HepG2 (cell line): ENCODE results near the gene GPS2. TPM values are rescaled to one million over a fixed set of nuclear protein-coding genes. Genes with fewer than 3 reads are reported as not detected.

Experiments
- EED ChIP-seq: sonication (generic); formaldehyde crosslinking; IDR thresholded peaks from 2 replicates; pipeline ENCODE4 v1.5.0; 2020; ENCODE audit warnings: mild to moderate bottlenecking, missing genetic modification reagents
- PHF5A ChIP-seq: IDR thresholded peaks from one replicate; pipeline ENCODE4 v1.6.1; 2018; ENCODE audit warnings: low read depth, missing genetic modification reagents; ENCODE audit not compliant: unreplicated experiment
- POLR2AphosphoS5 ChIP-seq: IDR thresholded peaks from 2 replicates; pipeline ENCODE4 v1.6.1; 2012; ENCODE audit warnings: low read depth, low read length
- RAD51 ChIP-seq: fragments of 450-650 bp; IDR thresholded peaks from 2 replicates; pipeline ENCODE4 v1.6.1; 2016; ENCODE audit warnings: borderline replicate concordance
- SALL2 ChIP-seq: sonication (generic); formaldehyde crosslinking; IDR thresholded peaks from 2 replicates; pipeline ENCODE4 v1.8.1; 2023; ENCODE audit warnings: mild to moderate bottlenecking, missing genetic modification reagents, inconsistent platforms
- SIN3B ChIP-seq: fragments of 150-350 bp; IDR thresholded peaks from 2 replicates; pipeline ENCODE4 v1.6.1; 2014; ENCODE audit warnings: low read length
- ZBTB8A ChIP-seq: sonication (generic); formaldehyde crosslinking; IDR thresholded peaks from 2 replicates; pipeline ENCODE4 v1.4.0; 2020; ENCODE audit warnings: mild to moderate bottlenecking, low read depth, missing genetic modification reagents, borderline replicate concordance
- ZNF253 ChIP-seq: sonication (generic); formaldehyde crosslinking; IDR thresholded peaks from 2 replicates; pipeline ENCODE4 v1.8.0; 2022; ENCODE audit warnings: mild to moderate bottlenecking, missing genetic modification reagents, borderline replicate concordance
- ZNF264 ChIP-seq: sonication (generic); formaldehyde crosslinking; IDR thresholded peaks from 2 replicates; pipeline ENCODE4 v1.4.0; 2020; ENCODE audit warnings: missing genetic modification reagents
- ZNF335 ChIP-seq: sonication (generic); formaldehyde crosslinking; IDR thresholded peaks from 2 replicates; pipeline ENCODE4 v1.4.0; 2020; ENCODE audit warnings: missing genetic modification reagents
- ZNF687 ChIP-seq: sonication (generic); formaldehyde crosslinking; IDR thresholded peaks from 2 replicates; pipeline ENCODE4 v1.5.1; 2020; ENCODE audit warnings: mild to moderate bottlenecking, missing genetic modification reagents, moderate library complexity
- ZNF773 ChIP-seq: sonication (generic); formaldehyde crosslinking; IDR thresholded peaks from 2 replicates; pipeline ENCODE4 v1.4.0; 2020; ENCODE audit warnings: missing genetic modification reagents, borderline replicate concordance
- ZNF839 ChIP-seq: sonication (generic); formaldehyde crosslinking; IDR thresholded peaks from 2 replicates; pipeline ENCODE4 v1.4.0; 2020; ENCODE audit warnings: missing genetic modification reagents, mild to moderate bottlenecking, borderline replicate concordance
- polyA plus RNA-seq, 8 experiments: library from polyadenylated mRNA; depleted of rRNA in 3 of 8; stranded (reverse) in 7 of 8; unstranded in 1 of 8; fragments of >200 nt; fragmentation: Illumina TruSeq in 4 of 8; extraction: Trizol in 4 of 8; gene quantifications; 2 replicates each; pipeline versions ENCODE4 v1.2.1 to v1.2.3, GENCODE V29; 2011 to 2016; ENCODE audit warnings: low read depth in 4 of 8, missing spikeins in 1 of 8, mixed read lengths in 1 of 8; ENCODE audit not compliant: insufficient read depth in 1 of 8
- total RNA-seq, 5 experiments: library from RNA; depleted of rRNA; stranded (reverse); fragments of >200 nt; fragmentation: Illumina TruSeq; extraction: Trizol; gene quantifications; 2 replicates each; pipeline ENCODE4 v1.2.3, GENCODE V29; 2016; ENCODE audit warnings: low read depth in 1 of 5
- TF ChIP-seq, protein P1 (sequence below): sonication (generic); formaldehyde crosslinking; IDR thresholded peaks from 2 replicates; pipeline ENCODE4 v1.8.1; 2023; ENCODE audit warnings: missing genetic modification reagents, inconsistent platforms, borderline replicate concordance
- TF ChIP-seq, protein P2 (sequence below): sonication (generic); formaldehyde crosslinking; IDR thresholded peaks from 2 replicates; pipeline ENCODE4 v1.4.0; 2020; ENCODE audit warnings: missing genetic modification reagents, borderline replicate concordance

The GPS2 gene
- total and polyA plus RNA-seq, 2 of the 13 experiments (the other 11 are each of a cell fraction or from before 2014, with no cell fraction given): 58.0 to 59.4 TPM

GRCh38 chr17:7314719-7315569 is at the start of gene GPS2 (continued):
- TF ChIP-seq SIN3B: peak; percentile 77; the same call in 1 of the 2 replicates
- no peak for TF ChIP-seq ZNF253 (CRISPR knock-in tag)
- TF ChIP-seq ZNF773 (CRISPR knock-in tag): no peak
- peak; percentile 93 for TF ChIP-seq ZNF687 (CRISPR knock-in tag)
- 0 out of 2 replicates have a peak, but pooled peaks have one; percentile 58 for TF ChIP-seq ZNF264
- TF ChIP-seq ZNF335 (CRISPR knock-in tag): peak; percentile 73; the same call in 1 of the 2 replicates
- no peak for TF ChIP-seq RAD51
- no peak for TF ChIP-seq EED
- peak; percentile 79 for TF ChIP-seq POLR2AphosphoS5
- TF ChIP-seq ZBTB8A (CRISPR knock-in tag): no peak
- peak; percentile 73 for TF ChIP-seq PHF5A (CRISPR knock-in tag)
- TF ChIP-seq SALL2: 0 out of 2 replicates have a peak, but pooled peaks have one; percentile 51
- TF ChIP-seq ZNF839 (CRISPR knock-in tag): no peak
- TF ChIP-seq, protein P1, sequence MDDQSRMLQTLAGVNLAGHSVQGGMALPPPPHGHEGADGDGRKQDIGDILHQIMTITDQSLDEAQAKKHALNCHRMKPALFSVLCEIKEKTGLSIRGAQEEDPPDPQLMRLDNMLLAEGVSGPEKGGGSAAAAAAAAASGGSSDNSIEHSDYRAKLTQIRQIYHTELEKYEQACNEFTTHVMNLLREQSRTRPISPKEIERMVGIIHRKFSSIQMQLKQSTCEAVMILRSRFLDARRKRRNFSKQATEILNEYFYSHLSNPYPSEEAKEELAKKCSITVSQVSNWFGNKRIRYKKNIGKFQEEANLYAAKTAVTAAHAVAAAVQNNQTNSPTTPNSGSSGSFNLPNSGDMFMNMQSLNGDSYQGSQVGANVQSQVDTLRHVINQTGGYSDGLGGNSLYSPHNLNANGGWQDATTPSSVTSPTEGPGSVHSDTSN (CRISPR knock-in tag): peak; percentile 61; the same call in 1 of the 2 replicates
- TF ChIP-seq, protein P2, sequence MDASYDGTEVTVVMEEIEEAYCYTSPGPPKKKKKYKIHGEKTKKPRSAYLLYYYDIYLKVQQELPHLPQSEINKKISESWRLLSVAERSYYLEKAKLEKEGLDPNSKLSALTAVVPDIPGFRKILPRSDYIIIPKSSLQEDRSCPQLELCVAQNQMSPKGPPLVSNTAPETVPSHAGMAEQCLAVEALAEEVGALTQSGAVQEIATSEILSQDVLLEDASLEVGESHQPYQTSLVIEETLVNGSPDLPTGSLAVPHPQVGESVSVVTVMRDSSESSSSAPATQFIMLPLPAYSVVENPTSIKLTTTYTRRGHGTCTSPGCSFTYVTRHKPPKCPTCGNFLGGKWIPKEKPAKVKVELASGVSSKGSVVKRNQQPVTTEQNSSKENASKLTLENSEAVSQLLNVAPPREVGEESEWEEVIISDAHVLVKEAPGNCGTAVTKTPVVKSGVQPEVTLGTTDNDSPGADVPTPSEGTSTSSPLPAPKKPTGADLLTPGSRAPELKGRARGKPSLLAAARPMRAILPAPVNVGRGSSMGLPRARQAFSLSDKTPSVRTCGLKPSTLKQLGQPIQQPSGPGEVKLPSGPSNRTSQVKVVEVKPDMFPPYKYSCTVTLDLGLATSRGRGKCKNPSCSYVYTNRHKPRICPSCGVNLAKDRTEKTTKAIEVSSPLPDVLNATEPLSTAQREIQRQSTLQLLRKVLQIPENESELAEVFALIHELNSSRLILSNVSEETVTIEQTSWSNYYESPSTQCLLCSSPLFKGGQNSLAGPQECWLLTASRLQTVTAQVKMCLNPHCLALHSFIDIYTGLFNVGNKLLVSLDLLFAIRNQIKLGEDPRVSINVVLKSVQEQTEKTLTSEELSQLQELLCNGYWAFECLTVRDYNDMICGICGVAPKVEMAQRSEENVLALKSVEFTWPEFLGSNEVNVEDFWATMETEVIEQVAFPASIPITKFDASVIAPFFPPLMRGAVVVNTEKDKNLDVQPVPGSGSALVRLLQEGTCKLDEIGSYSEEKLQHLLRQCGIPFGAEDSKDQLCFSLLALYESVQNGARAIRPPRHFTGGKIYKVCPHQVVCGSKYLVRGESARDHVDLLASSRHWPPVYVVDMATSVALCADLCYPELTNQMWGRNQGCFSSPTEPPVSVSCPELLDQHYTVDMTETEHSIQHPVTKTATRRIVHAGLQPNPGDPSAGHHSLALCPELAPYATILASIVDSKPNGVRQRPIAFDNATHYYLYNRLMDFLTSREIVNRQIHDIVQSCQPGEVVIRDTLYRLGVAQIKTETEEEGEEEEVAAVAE (CRISPR knock-in tag): no peak; the same call in 1 of the 2 replicates
